CD8-positive, alpha-beta memory T cell (primary cell): ENCODE results near the gene CWC25. TPM values are rescaled to one million over a fixed set of nuclear protein-coding genes. Genes with fewer than 3 reads are reported as not detected.
"Not testable (repeated sequence)": the region's sequence is repeated elsewhere in the genome, so short reads cannot be mapped to it uniquely, and the experiment has no call there.

Experiments used
- CTCF ChIA-PET: fragments of 350-600 bp; sonication (Branson Sonifier 250); formaldehyde crosslinking; loops from one replicate; lab custom pipeline; 2021; ENCODE audit warnings: antibody characterized with exemption; lab: Charles Lee
- POLR2A ChIA-PET: fragments of 350-600 bp; sonication (Branson Sonifier 250); formaldehyde crosslinking; loops from one replicate; lab custom pipeline; 2021; ENCODE audit warnings: antibody characterized with exemption; lab: Charles Lee
- DNase-seq, 5 donors: peaks; one replicate each; pipeline versions ENCODE4 v3.0.0 to v3.0.0-alpha.2; 2020 to 2022; ENCODE audit warnings: mixed read lengths in 1 of 5
- H3K27ac ChIP-seq: one replicate; pipeline ENCODE4 v1.7.0; 2013; ENCODE audit warnings: low read depth, mild to moderate bottlenecking, low read length, moderate library complexity
- H3K27me3 ChIP-seq: 2 replicates; pipeline ENCODE4 v1.7.0; 2013; ENCODE audit warnings: low read length, mild to moderate bottlenecking; ENCODE audit not compliant: insufficient read depth, poor library complexity, severe bottlenecking
- H3K36me3 ChIP-seq: 2 replicates; pipeline ENCODE4 v1.7.0; 2013; ENCODE audit warnings: mild to moderate bottlenecking, low read length, moderate library complexity; ENCODE audit not compliant: insufficient read depth
- H3K4me1 ChIP-seq: 2 replicates; pipeline ENCODE4 v1.7.0; 2013; ENCODE audit warnings: mild to moderate bottlenecking, low read length, moderate library complexity; ENCODE audit not compliant: insufficient read depth
- H3K4me3 ChIP-seq: 2 replicates; pipeline ENCODE4 v1.7.0; 2013; ENCODE audit warnings: mild to moderate bottlenecking, low read length
- H3K9me3 ChIP-seq: 2 replicates; pipeline ENCODE4 v1.7.0; 2013; ENCODE audit warnings: mild to moderate bottlenecking, low read length
- H3K27ac Mint-ChIP-seq, 8 donors: one replicate each; pipeline ENCODE4 v1.8.0; 2020 to 2021; ENCODE audit warnings: mixed read lengths in 8 of 8, mild to moderate bottlenecking in 6 of 8, inconsistent platforms in 3 of 8, moderate library complexity in 3 of 8
- H3K27me3 Mint-ChIP-seq, 2 donors: one replicate each; pipeline ENCODE4 v1.8.0; 2020 to 2021; ENCODE audit warnings: mixed read lengths in 2 of 2, mild to moderate bottlenecking in 1 of 2, moderate library complexity in 1 of 2
- H3K36me3 Mint-ChIP-seq, 3 donors: one replicate each; pipeline ENCODE4 v1.8.0; 2020 to 2021; ENCODE audit warnings: mixed read lengths in 3 of 3, inconsistent platforms in 1 of 3, mild to moderate bottlenecking in 1 of 3
- H3K4me1 Mint-ChIP-seq, 3 donors: one replicate each; pipeline ENCODE4 v1.8.0; 2020 to 2021; ENCODE audit warnings: mixed read lengths in 3 of 3, inconsistent platforms in 1 of 3, mild to moderate bottlenecking in 1 of 3
- H3K4me3 Mint-ChIP-seq, 7 donors: one replicate each; pipeline ENCODE4 v1.8.0; 2020 to 2021; ENCODE audit warnings: mixed read lengths in 7 of 7, mild to moderate bottlenecking in 6 of 7, moderate library complexity in 4 of 7, inconsistent platforms in 2 of 7
- H3K9me3 Mint-ChIP-seq, 5 donors: one replicate each; pipeline ENCODE4 v1.8.0; 2020 to 2022; ENCODE audit warnings: mixed read lengths in 5 of 5, mild to moderate bottlenecking in 3 of 5, moderate library complexity in 2 of 5, inconsistent platforms in 1 of 5
- polyA plus RNA-seq: library from polyadenylated mRNA; unstranded; fragments of 300-500 nt; fragmentation: Illumina TruSeq; gene quantifications from one replicate; pipeline ENCODE4 v1.2.3, GENCODE V29; 2021
- total RNA-seq, 2 experiments: library from RNA; stranded (reverse); gene quantifications; one replicate each; pipeline ENCODE4 v1.2.3, GENCODE V29; 2021

The CWC25 gene
- total and polyA plus RNA-seq, 3 experiments from 2014 or later, result 11.5 to 31.7 (median 31.3) TPM

DNA sequence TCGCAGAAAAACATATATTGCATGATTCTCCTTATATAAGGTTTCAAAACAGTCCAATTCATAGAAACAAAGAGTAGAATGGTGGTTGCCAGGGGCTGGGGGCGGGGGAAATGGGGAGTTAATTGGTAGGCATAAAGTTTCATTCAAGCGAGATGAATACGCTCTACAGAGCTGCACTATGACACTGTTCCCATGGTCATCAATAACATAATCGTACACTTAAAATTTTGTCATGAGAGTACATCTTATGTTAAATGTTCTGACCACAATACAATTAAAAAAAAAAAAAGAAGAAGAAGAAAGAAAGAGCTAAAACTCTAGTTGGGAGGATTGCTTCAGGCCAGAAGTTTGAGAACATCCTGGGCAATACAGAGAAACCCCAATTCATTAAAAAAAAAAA is 30.9 kb downstream of the CWC25 start:
- H3K27me3 ChIP-seq, result no peaks in the 10 kb centered on the region
- H3K27ac ChIP-seq, result no peak overlapping the region
- Mint-ChIP-seq H3K4me3 (peak overlapping the region in 1 of 7 donors; percentile 31), H3K9me3 (no peaks in the 10 kb centered on the region), H3K36me3 (peaks cover 0 to 52% (median 0%) of the 10 kb centered on the region in 3 donors), H3K4me1 (peaks cover 33 to 72% (median 64%) of the 10 kb centered on the region in 3 donors), H3K27me3 (no peaks in the 10 kb centered on the region), H3K27ac (peak overlapping the region in 2 of 8 donors; percentile 65 to 68)
- H3K4me1 ChIP-seq, result peaks cover 24% of the 10 kb centered on the region
- no peak overlapping the region for H3K4me3 ChIP-seq
- no peaks in the 10 kb centered on the region for H3K9me3 ChIP-seq
- DNase-seq, result no peak
- CTCF ChIA-PET, result interaction anchor here (0.7 to 1.5 kb wide), 2 partner anchors 48 to 371 kb away, joined by 3 to 4 read pairs; no protein-coding TSS in a partner anchor
- POLR2A ChIA-PET, result interaction anchor here (0.6 to 0.7 kb wide), 2 partner anchors 360 to 831 kb away, joined by 6 to 11 read pairs; no protein-coding TSS in a partner anchor
- no peaks in the 10 kb centered on the region for H3K36me3 ChIP-seq

DNA sequence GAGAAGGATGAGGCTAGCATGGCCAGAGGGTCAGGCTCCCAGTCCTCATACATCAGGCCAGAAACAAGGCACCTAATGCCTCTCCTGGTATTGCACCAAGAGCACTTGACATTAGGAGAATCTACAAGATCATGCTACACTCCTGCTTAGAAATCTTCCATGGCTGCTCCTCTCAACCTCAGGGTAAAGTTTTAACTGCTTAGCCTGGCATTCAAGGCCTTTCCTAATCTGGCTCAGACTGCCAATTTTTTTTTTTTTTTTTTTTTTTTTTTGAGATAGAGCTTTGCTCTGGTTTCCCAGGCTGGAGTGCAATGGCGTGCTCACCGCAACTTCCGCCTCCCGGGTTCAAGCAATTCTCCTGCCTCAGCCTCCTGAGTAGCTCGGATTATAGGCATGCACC is 34.0 kb downstream of the CWC25 start:
- H3K27me3 Mint-ChIP-seq, result no peaks in the 10 kb centered on the region
- DNase-seq, result no peak
- no peak overlapping the region for H3K27ac ChIP-seq
- H3K4me1 Mint-ChIP-seq, result peaks cover 8 to 48% (median 42%) of the 10 kb centered on the region in 3 donors
- no peak overlapping the region for H3K4me3 Mint-ChIP-seq
- CTCF ChIA-PET, result no interaction called here
- H3K27ac Mint-ChIP-seq, result peak overlapping the region in 2 of 8 donors; percentile 24 to 75
- H3K36me3 Mint-ChIP-seq, result peaks cover 0 to 55% (median 3%) of the 10 kb centered on the region in 3 donors
- H3K9me3 ChIP-seq, result no peaks in the 10 kb centered on the region
- no peaks in the 10 kb centered on the region for H3K4me1 ChIP-seq
- POLR2A ChIA-PET, result no interaction called here
- H3K9me3 Mint-ChIP-seq, result no peaks in the 10 kb centered on the region
- H3K27me3 ChIP-seq, result no peaks in the 10 kb centered on the region
- peaks cover 9% of the 10 kb centered on the region for H3K36me3 ChIP-seq
- no peak overlapping the region for H3K4me3 ChIP-seq

DNA sequence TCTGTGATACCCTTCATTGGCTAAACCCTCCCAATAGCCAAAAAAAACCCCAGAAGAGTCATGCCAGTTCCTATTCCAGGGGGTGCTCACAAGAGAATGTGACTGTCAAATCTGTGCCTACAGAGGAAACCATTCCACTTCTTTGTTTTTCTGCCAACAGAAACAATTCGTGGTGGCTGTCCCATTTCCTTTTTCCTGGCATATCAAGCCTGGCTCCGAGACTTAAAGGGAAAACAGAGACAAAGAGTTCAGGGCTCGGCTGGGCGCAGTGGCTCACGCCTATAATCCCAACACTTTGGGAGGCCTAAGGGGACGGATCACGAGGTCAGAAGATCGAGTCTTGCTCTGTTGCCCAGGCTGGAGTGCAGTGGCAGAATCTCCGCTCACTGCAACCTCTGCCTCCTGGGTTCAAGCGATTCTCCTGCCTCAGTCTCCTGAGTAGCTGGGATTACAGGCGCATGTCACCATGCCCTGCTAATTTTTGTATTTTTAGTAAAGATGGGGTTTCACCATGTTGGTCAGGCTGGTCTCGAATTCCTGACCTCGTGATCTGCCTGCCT is 34.9 kb downstream of the CWC25 start:
- H3K4me3 ChIP-seq, H3K27me3 ChIP-seq, H3K27me3 Mint-ChIP-seq, DNase-seq, H3K27ac ChIP-seq, H3K4me3 Mint-ChIP-seq, H3K9me3 Mint-ChIP-seq, CTCF ChIA-PET, H3K4me1 ChIP-seq, POLR2A ChIA-PET, H3K9me3 ChIP-seq: not testable (repeated sequence)
- peaks cover 0 to 60% (median 3%) of the 10 kb centered on the region in 3 donors for H3K36me3 Mint-ChIP-seq
- peaks cover 8 to 39% (median 38%) of the 10 kb centered on the region in 3 donors for H3K4me1 Mint-ChIP-seq
- H3K36me3 ChIP-seq, result peaks cover 16% of the 10 kb centered on the region
- H3K27ac Mint-ChIP-seq, result peak overlapping the region in 1 of 8 donors; percentile 9

DNA sequence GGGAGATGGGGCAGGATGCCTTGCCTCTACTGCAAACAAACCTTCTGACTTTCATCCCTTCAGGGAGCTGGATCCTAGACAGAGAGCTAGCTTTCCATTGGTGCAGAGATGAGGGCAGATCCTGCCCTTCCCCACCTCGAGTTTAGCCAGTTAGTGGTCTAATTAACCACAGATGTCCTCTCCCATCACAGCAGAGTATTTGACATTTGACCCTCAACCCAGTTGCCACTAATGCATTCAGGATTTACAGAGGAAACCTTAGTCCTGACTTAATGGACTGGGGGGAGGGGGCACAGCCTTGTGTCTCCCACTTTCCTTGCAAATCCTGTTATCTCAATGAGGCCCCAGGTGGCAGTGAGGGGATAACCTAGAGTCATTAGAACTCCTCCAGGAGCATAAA is 35.9 kb downstream of the CWC25 start:
- peaks cover 7 to 32% (median 31%) of the 10 kb centered on the region in 3 donors for H3K4me1 Mint-ChIP-seq
- H3K9me3 Mint-ChIP-seq, result no peaks in the 10 kb centered on the region
- H3K27me3 Mint-ChIP-seq, result no peaks in the 10 kb centered on the region
- Histone ChIP-seq H3K36me3 (peaks cover 27% of the 10 kb centered on the region), H3K27ac (no peak overlapping the region), H3K27me3 (no peaks in the 10 kb centered on the region), H3K4me1 (no peaks in the 10 kb centered on the region), H3K9me3 (no peaks in the 10 kb centered on the region), H3K4me3 (no peak overlapping the region)
- H3K36me3 Mint-ChIP-seq, result peaks cover 3 to 65% (median 6%) of the 10 kb centered on the region in 3 donors
- POLR2A ChIA-PET, result no interaction called here
- no peak overlapping the region for H3K4me3 Mint-ChIP-seq
- no peak for DNase-seq
- CTCF ChIA-PET, result no interaction called here
- peak overlapping the region in 2 of 8 donors; percentile 3 to 52 for H3K27ac Mint-ChIP-seq

DNA sequence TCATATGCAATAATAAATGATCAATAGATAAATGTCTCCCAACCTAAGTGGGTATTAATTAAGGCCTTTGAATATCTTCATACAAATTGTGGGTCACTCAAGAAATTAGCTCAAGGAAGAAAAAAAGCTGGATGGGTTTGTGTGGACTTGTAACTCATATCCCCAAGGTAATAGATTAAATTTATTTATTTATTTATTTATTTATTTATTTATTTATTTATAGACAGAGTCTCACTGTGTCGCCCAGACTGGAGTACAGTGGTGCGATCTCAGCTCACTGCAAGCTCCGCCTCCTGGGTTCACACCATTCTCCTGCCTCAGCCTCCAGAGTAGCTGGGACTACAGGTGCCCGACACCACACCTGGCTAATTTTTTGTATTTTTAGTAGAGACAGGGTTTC is 37.1 kb downstream of the CWC25 start:
- CTCF ChIA-PET, result interaction anchor here (1.8 kb wide), 1 partner anchor 457 kb away, joined by 4 read pairs; no protein-coding TSS in a partner anchor
- H3K27ac Mint-ChIP-seq, H3K4me3 Mint-ChIP-seq, H3K9me3 Mint-ChIP-seq, H3K27ac ChIP-seq, H3K4me1 ChIP-seq, DNase-seq, H3K27me3 ChIP-seq, POLR2A ChIA-PET, H3K4me3 ChIP-seq, H3K27me3 Mint-ChIP-seq, H3K9me3 ChIP-seq: not testable (repeated sequence)
- Mint-ChIP-seq H3K36me3 (peaks cover 3 to 70% (median 6%) of the 10 kb centered on the region in 3 donors), H3K4me1 (peaks cover 5 to 26% (median 25%) of the 10 kb centered on the region in 3 donors)
- H3K36me3 ChIP-seq, result peaks cover 35% of the 10 kb centered on the region

DNA sequence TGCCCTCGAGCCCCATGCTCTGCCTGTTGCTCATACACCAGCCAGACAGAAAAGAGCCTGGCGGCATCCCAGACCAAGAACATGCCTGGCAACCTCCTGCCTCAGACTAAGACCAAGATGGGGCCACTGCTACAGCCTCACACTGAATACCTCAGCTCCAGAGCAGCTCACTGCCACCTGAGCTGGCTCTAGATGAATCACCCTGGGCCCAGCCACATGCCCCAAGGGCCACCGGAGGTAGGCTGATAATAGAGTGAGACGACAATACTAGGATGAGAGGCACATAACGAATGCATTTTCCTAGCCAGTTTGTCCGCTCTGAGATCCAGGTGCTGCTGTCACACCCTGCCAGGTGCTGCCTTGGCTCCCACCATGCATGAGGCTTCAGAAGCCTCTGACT is 38.7 kb downstream of the CWC25 start:
- no peak for DNase-seq
- no peak overlapping the region for H3K4me3 Mint-ChIP-seq
- no peaks in the 10 kb centered on the region for H3K4me1 ChIP-seq
- no peaks in the 10 kb centered on the region for H3K27me3 ChIP-seq
- ChIA-PET CTCF (interaction anchor here (1.8 kb wide), 1 partner anchor 459 kb away, joined by 4 read pairs; no protein-coding TSS in a partner anchor), POLR2A (no interaction called here)
- H3K27ac ChIP-seq, result no peak overlapping the region
- no peaks in the 10 kb centered on the region for H3K27me3 Mint-ChIP-seq
- no peaks in the 10 kb centered on the region for H3K9me3 ChIP-seq
- no peak overlapping the region for H3K4me3 ChIP-seq
- peaks cover 49% of the 10 kb centered on the region for H3K36me3 ChIP-seq
- peaks cover 2 to 20% (median 17%) of the 10 kb centered on the region in 3 donors for H3K4me1 Mint-ChIP-seq
- peak overlapping the region in 2 of 8 donors; percentile 19 to 26 for H3K27ac Mint-ChIP-seq
- H3K9me3 Mint-ChIP-seq, result no peaks in the 10 kb centered on the region
- peaks cover 3 to 75% (median 6%) of the 10 kb centered on the region in 3 donors for H3K36me3 Mint-ChIP-seq

DNA sequence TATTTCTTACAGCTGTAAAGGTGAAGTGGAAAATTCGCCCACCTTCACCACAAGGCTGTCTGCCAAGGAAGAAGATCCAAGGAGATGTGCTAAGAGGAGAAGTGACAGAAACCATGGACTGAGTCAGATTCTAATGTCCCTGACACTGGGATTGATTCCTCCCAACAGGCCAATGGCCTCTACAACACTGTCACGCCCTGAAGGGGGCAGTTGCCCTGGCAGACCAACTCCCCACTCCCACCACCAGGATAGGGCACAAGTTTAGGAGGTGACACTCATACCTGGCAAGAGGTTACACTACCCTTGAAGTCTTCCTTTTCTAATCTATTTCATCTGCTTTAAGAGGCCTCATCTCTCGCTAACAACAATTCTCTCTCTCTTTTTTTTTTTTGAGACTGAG is 41.9 kb downstream of the CWC25 start:
- no peak overlapping the region for H3K27ac ChIP-seq
- Mint-ChIP-seq H3K27me3 (no peaks in the 10 kb centered on the region), H3K36me3 (peaks cover 7 to 89% (median 18%) of the 10 kb centered on the region in 3 donors), H3K4me1 (peaks cover 0 to 4% (median 0%) of the 10 kb centered on the region in 3 donors), H3K4me3 (no peak overlapping the region), H3K9me3 (no peaks in the 10 kb centered on the region), H3K27ac (peak overlapping the region in 2 of 8 donors; percentile 56 to 75)
- H3K4me3 ChIP-seq, result no peak overlapping the region
- ChIA-PET CTCF (no interaction called here), POLR2A (no interaction called here)
- H3K4me1 ChIP-seq, result no peaks in the 10 kb centered on the region
- H3K36me3 ChIP-seq, result peaks cover 80% of the 10 kb centered on the region
- no peak for DNase-seq
- H3K27me3 ChIP-seq, result no peaks in the 10 kb centered on the region
- H3K9me3 ChIP-seq, result no peaks in the 10 kb centered on the region

DNA sequence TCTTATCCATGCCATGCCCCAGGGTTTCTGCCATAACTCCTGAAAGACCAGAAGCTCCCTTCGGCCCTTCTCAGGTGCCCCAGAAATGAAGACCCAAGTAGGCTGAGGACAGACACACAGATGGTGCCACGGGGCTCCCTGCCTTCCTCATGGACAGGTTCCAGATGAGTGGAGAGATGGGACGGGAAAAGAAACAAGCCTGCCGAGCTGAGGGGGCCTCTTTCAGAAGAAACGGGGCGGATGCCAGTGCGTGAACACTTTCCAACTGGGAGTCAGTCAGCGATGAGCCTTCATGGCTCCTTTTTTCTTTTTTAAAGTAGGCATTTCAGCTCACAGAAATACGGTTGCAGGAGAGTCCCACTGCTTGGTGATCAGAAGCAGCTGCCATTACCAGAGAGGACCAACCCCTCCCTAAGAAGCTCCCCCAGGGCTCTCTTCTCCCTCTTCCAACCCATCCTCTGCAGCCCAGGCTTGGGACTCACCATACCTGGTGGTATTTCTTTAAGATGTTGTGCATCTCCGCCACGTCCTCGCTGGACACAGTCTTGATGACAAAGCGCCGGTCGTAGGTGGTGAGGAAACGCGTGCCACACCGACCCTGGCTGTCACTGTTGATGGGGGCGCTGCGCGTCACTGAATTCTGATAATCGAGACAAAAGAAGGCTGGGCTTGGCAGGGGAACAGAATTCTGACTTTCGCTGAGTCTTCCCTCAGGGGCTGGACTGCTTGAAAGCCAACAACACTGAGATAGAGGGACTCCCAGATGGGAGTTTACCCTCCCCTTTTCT is 45.0 kb downstream of the CWC25 start:
- H3K27ac Mint-ChIP-seq, result peak overlapping the region in 1 of 8 donors; percentile 90
- peaks cover 0 to 2% (median 0%) of the 10 kb centered on the region in 3 donors for H3K4me1 Mint-ChIP-seq
- Histone ChIP-seq H3K4me1 (no peaks in the 10 kb centered on the region), H3K36me3 (peaks cover 79% of the 10 kb centered on the region), H3K27me3 (no peaks in the 10 kb centered on the region), H3K4me3 (no peak overlapping the region), H3K9me3 (no peaks in the 10 kb centered on the region), H3K27ac (no peak overlapping the region)
- no peak overlapping the region for H3K4me3 Mint-ChIP-seq
- ChIA-PET POLR2A (interaction anchor here (0.6 kb wide), 1 partner anchor 180 kb away, joined by 4 read pairs; no protein-coding TSS in a partner anchor), CTCF (interaction anchor here (1.1 kb wide), 1 partner anchor 17 kb away, joined by 3 read pairs; no protein-coding TSS in a partner anchor)
- peaks cover 7 to 89% (median 22%) of the 10 kb centered on the region in 3 donors for H3K36me3 Mint-ChIP-seq
- no peaks in the 10 kb centered on the region for H3K27me3 Mint-ChIP-seq
- DNase-seq, result no peak
- H3K9me3 Mint-ChIP-seq, result no peaks in the 10 kb centered on the region
